ENCODE measurements around the gene PSMC5.

Gene PSMC5

GRCh38 chr17:63837480-63837879, 10.2 kb downstream of the PSMC5 start:
- Histone ChIP-seq H3K4me3 (ENCODE audit: low read depth, low read length) (no peak overlapping the region), H3K27me3 (replicated peaks) (no peaks in the 10 kb centered on the region), H3K36me3 (replicated peaks) (peaks cover 31% of the 10 kb centered on the region), H3K27ac (no peak overlapping the region)
- DNase-seq = no peak
- no peak for TF ChIP-seq CTCF (IDR thresholded peaks at IDR 0.05; ENCODE audit: low read depth, low read length, missing control alignments)
- in situ Hi-C loops (cut with HindIII; ENCODE audit: low pct_ligation_motif_present, low sequenced_read_pairs) = no loop called here

- H3K27ac ChIP-seq = no peak overlapping the region
- in situ Hi-C loops (cut with HindIII; ENCODE audit: low pct_ligation_motif_present, low sequenced_read_pairs) = no loop called here
- peaks cover 25% of the 10 kb centered on the region for H3K36me3 ChIP-seq (replicated peaks)
Measured at GRCh38 chr17:63837962-63838600, 10.8 kb downstream of the PSMC5 start.

GRCh38 chr17:63838631-63839171, 11.5 kb downstream of the PSMC5 start:
- DNase-seq = no peak
- Histone ChIP-seq H3K36me3 (replicated peaks) (peaks cover 19% of the 10 kb centered on the region), H3K27ac (no peak overlapping the region), H3K27me3 (replicated peaks) (no peaks in the 10 kb centered on the region), H3K4me3 (ENCODE audit: low read depth, low read length) (no peak overlapping the region)
- in situ Hi-C loops (cut with HindIII; ENCODE audit: low pct_ligation_motif_present, low sequenced_read_pairs) = no loop called here
- TF ChIP-seq CTCF (IDR thresholded peaks at IDR 0.05; ENCODE audit: low read depth, low read length, missing control alignments) = no peak

More at GRCh38 chr17:63837962-63838600, 10.8 kb downstream of the PSMC5 start:
- DNase-seq = no peak
- TF ChIP-seq CTCF (IDR thresholded peaks at IDR 0.05; ENCODE audit: low read depth, low read length, missing control alignments) = no peak
- Histone ChIP-seq H3K4me3 (ENCODE audit: low read depth, low read length) (no peak overlapping the region), H3K27me3 (replicated peaks) (no peaks in the 10 kb centered on the region)

GRCh38 chr17:63840591-63841349, 13.5 kb downstream of the PSMC5 start:
- Histone ChIP-seq H3K27ac (no peak overlapping the region), H3K27me3 (replicated peaks) (no peaks in the 10 kb centered on the region), H3K36me3 (replicated peaks) (peaks cover 4% of the 10 kb centered on the region), H3K4me3 (ENCODE audit: low read depth, low read length) (peak overlapping the region; percentile 84)
- TF ChIP-seq CTCF (IDR thresholded peaks at IDR 0.05; ENCODE audit: low read depth, low read length, missing control alignments) = no peak
- in situ Hi-C loops (cut with HindIII; ENCODE audit: low pct_ligation_motif_present, low sequenced_read_pairs) = no loop called here
- DNase-seq = no peak

- peak overlapping the region; percentile 84 for H3K4me3 ChIP-seq (ENCODE audit: low read depth, low read length)
- no peaks in the 10 kb centered on the region for H3K36me3 ChIP-seq (replicated peaks)
- in situ Hi-C loops (cut with HindIII; ENCODE audit: low pct_ligation_motif_present, low sequenced_read_pairs) = no loop called here
- TF ChIP-seq CTCF (IDR thresholded peaks at IDR 0.05; ENCODE audit: low read depth, low read length, missing control alignments) = no peak
- peak; percentile 33 for DNase-seq
- H3K27me3 ChIP-seq (replicated peaks) = no peaks in the 10 kb centered on the region
- H3K27ac ChIP-seq = peak overlapping the region; percentile 45
Measured at GRCh38 chr17:63841350-63842172, 14.3 kb downstream of the PSMC5 start.
